Heart left ventricle (tissue), 16 donors: ENCODE data around the gene ZMIZ2. TPM values are rescaled to one million over a fixed set of nuclear protein-coding genes. Genes with fewer than 3 reads are reported as not detected.
A peak's percentile ranks its signal among the peaks of the same experiment; 100 is the strongest.
"Not testable (repeated sequence)": the region's sequence is repeated elsewhere in the genome, so short reads cannot be mapped to it uniquely, and the experiment has no call there.

Source experiments
- ATAC-seq, 4 donors: fragments of 200-7000 bp; cut with Tn5 transposase; one replicate each; pipeline ENCODE4 v1.9.1; 2020 to 2022; ENCODE audit warnings: moderate library complexity in 4 of 4, mild to moderate bottlenecking in 3 of 4, moderate number of reproducible peaks in 1 of 4
- DNase-seq, 5 donors: peaks; one replicate each; pipeline ENCODE4 v3.0.0-alpha.2; 2020
- H3K27ac ChIP-seq, 12 donors: fragments of 200-600 bp; sonication (generic) in 4 of 12; one replicate each; pipeline versions ENCODE4 v1.5.0 to v1.8.0; 2016 to 2022; ENCODE audit warnings: mild to moderate bottlenecking in 2 of 12
- H3K27me3 ChIP-seq, 9 donors: fragments of 200-600 bp; sonication (generic) in 2 of 9; one replicate each; pipeline versions ENCODE4 v1.5.1 to v1.8.0; 2016 to 2022; ENCODE audit warnings: mild to moderate bottlenecking in 3 of 9
- H3K36me3 ChIP-seq, 9 donors: fragments of 200-600 bp; sonication (generic) in 2 of 9; one replicate each; pipeline versions ENCODE4 v1.5.0 to v1.8.0; 2018 to 2022; ENCODE audit warnings: mild to moderate bottlenecking in 2 of 9
- H3K4me1 ChIP-seq, 12 donors: fragments of 200-600 bp; sonication (generic) in 4 of 12; one replicate each; pipeline versions ENCODE4 v1.5.0 to v1.8.0; 2016 to 2022; ENCODE audit warnings: mild to moderate bottlenecking in 3 of 12
- H3K4me3 ChIP-seq, 12 donors: fragments of 200-600 bp; sonication (generic) in 4 of 12; one replicate each; pipeline versions ENCODE4 v1.5.0 to v1.8.0; 2017 to 2022; ENCODE audit warnings: mild to moderate bottlenecking in 9 of 12, moderate library complexity in 4 of 12
- H3K9me3 ChIP-seq, 12 donors: fragments of 200-600 bp; sonication (generic) in 4 of 12; one replicate each; pipeline versions ENCODE4 v1.5.0 to v1.8.0; 2016 to 2022; ENCODE audit warnings: mild to moderate bottlenecking in 1 of 12
- CTCF ChIP-seq, 12 donors: fragments of 200-600 bp; sonication (generic) in 4 of 12; IDR thresholded peaks; one replicate each; pipeline versions ENCODE4 v1.5.0 to v1.8.0; 2018 to 2022; ENCODE audit warnings: antibody characterized with exemption in 12 of 12, mild to moderate bottlenecking in 5 of 12
- POLR2A ChIP-seq, 2 donors: fragments of 450-650 bp; IDR thresholded peaks; one replicate each; pipeline ENCODE4 v1.6.1; 2017; ENCODE audit warnings: antibody characterized with exemption in 2 of 2, mild to moderate bottlenecking in 2 of 2, moderate library complexity in 2 of 2
- WGBS, 4 donors: extraction: QIAGEN DNeasy Blood & Tissue Kit in 2 of 4; methylation state at CpG; one replicate each; pipeline versions ENCODE4 v1.1.5 to v1.1.7; 2013 to 2018; 5-methylcytosine and 5-hydroxymethylcytosine counted together
- intact Hi-C, 10 donors: fragments of 100-400 bp; cut with DNase I; formaldehyde crosslinking; loops; one replicate each; pipeline versions ENCODE4 v1.11.1 to v1.14.2; 2022
- polyA plus RNA-seq, 2 donors: library from polyadenylated mRNA; stranded (reverse); fragments of 200-250 nt; gene quantifications; one replicate each; pipeline ENCODE4 v1.2.3, GENCODE V29; 2013
- total RNA-seq, 9 donors: library from RNA; depleted of rRNA in 2 of 9; stranded (reverse); fragments of >200 nt in 2 of 9; fragmentation: NEBNext Ultra II Directional in 3 of 9; extraction: Animal tissue kit (Norgen Biotek cat#: 25700) in 3 of 9; gene quantifications; one replicate each; pipeline versions ENCODE4 v1.1.0 to v1.2.4, GENCODE V29; 2016 to 2023
- donor health status: ischemic (EF 13 %, LVEDD 7.1; RV severe dilation, severe dysfunction).
- donor health status: healthy with polysubstance abuse.
- donor health status: DM: no; HTN: yes; CAD: no.
- donor health status: DM: no; HTN: no; CAD: no.
- donor health status: ischemic (EF 25% LVEDD 6.9; RV normal size, moderate dysfunction).
- donor health status: ischemic (EF 25% LVEDD 5.7; RV mildly dilated, moderate dysfunction).
- donor health status: healthy.
- donor health status: DM: yes; HTN: yes; CAD: no.
- donor health status: ischemic (EF 35%, LVEDD 5.7; RV mildly dilated, moderate dysfunction).
- donor health status: nonischemic (EF 11% LVEDD 7.7; RV severe dilation, severe dysfunction).
- donor health status: DM: yes; HTN: yes; CAD: no.
- donor health status: PGD.
- donor health status: ischemic (EF 29% LVEDD 5.4; RV normal size, mild dysfunction).
- donor health status: nonischemic (EF 23%, LVEDD 6.1; RV moderate dilation, normal function).

The ZMIZ2 gene
- total and polyA plus RNA-seq, 11 donors, result 18.5 to 71.5 (median 45.7) TPM

- TF ChIP-seq CTCF (IDR thresholded peaks at IDR 0.05), result no peak
- no peak for TF ChIP-seq POLR2A (IDR thresholded peaks at IDR 0.05)
- Histone ChIP-seq H3K36me3 (no peaks in the 10 kb centered on the region), H3K4me3 (no peak overlapping the region), H3K9me3 (no peaks in the 10 kb centered on the region), H3K27me3 (no peaks in the 10 kb centered on the region), H3K27ac (no peak overlapping the region), H3K4me1 (peaks cover 0 to 17% (median 2%) of the 10 kb centered on the region in 12 donors)
- DNase-seq, result no peak
- intact Hi-C loops, result no loop called here
- 82 to 86% (median 83%) methylated on average over 10 to 12 of the region's 12 CpGs for WGBS, 4 donors
- peak in 2 of 4 donors; percentile 31 to 38 for ATAC-seq
Observed at GRCh38 chr7:44729949-44730590, 18.6 kb upstream of the ZMIZ2 start.

GRCh38 chr7:44732971-44733370 is 15.7 kb upstream of the ZMIZ2 start:
- DNase-seq, H3K36me3 ChIP-seq, H3K4me1 ChIP-seq, H3K9me3 ChIP-seq, ATAC-seq, H3K4me3 ChIP-seq, H3K27ac ChIP-seq, intact Hi-C loops, H3K27me3 ChIP-seq: not testable (repeated sequence)
- 95 to 98% (median 97%) methylated on average over 6 of the region's 6 CpGs for WGBS, 4 donors

GRCh38 chr7:44733708-44734481 is 14.8 kb upstream of the ZMIZ2 start:
- Histone ChIP-seq H3K9me3 (no peaks in the 10 kb centered on the region), H3K4me1 (peaks cover 0 to 6% (median 0%) of the 10 kb centered on the region in 12 donors), H3K27ac (no peak overlapping the region), H3K36me3 (no peaks in the 10 kb centered on the region), H3K27me3 (no peaks in the 10 kb centered on the region), H3K4me3 (no peak overlapping the region)
- no peak for TF ChIP-seq CTCF (IDR thresholded peaks at IDR 0.05)
- no peak for TF ChIP-seq POLR2A (IDR thresholded peaks at IDR 0.05)
- 71 to 83% (median 77%) methylated on average over 5 of the region's 5 CpGs for WGBS, 4 donors
- DNase-seq, result no peak
- intact Hi-C loops, result no loop called here
- ATAC-seq, result no peak

GRCh38 chr7:44735403-44736165 is 13.1 kb upstream of the ZMIZ2 start:
- TF ChIP-seq POLR2A (IDR thresholded peaks at IDR 0.05) (no peak), CTCF (IDR thresholded peaks at IDR 0.05) (no peak)
- H3K4me3 ChIP-seq, result no peak overlapping the region
- no peaks in the 10 kb centered on the region for H3K9me3 ChIP-seq
- no peaks in the 10 kb centered on the region for H3K27me3 ChIP-seq
- ATAC-seq (no peak), DNase-seq (no peak)
- peak overlapping the region in 1 of 12 donors; percentile 48 for H3K27ac ChIP-seq
- WGBS, 4 donors, result 86 to 89% (median 87%) methylated on average over 5 of the region's 5 CpGs
- H3K36me3 ChIP-seq, result no peaks in the 10 kb centered on the region
- H3K4me1 ChIP-seq, result peaks cover 0 to 6% (median 0%) of the 10 kb centered on the region in 12 donors
- intact Hi-C loops, result no loop called here
